NOMO-1 treated with DMSO at 0.1 percent for 48 hours (cell line): ENCODE results near the gene SDE2.
"Not testable (repeated sequence)": the region's sequence is repeated elsewhere in the genome, so short reads cannot be mapped to it uniquely, and the experiment has no call there.

ENCODE experiments used
- DNase-seq: peaks from one replicate; lab custom pipeline; 2025; ENCODE audit not compliant: unreplicated experiment; lab: John Stamatoyannopoulos, UW

SDE2 gene

GRCh38 chr1:225979421-225979820 lies 19.7 kb downstream of the SDE2 start:
- DNase-seq: no peak

GRCh38 chr1:225977937-225978748 lies 21.0 kb downstream of the SDE2 start:
- DNase-seq: no peak

GRCh38 chr1:225975146-225975545 lies 24.0 kb downstream of the SDE2 start:
- DNase-seq: not testable (repeated sequence)

- no peak for DNase-seq
Observed at GRCh38 chr1:225974454-225974853, 24.7 kb downstream of the SDE2 start.

- no peak for DNase-seq
Observed at GRCh38 chr1:225973158-225973557, 26.0 kb downstream of the SDE2 start.

GRCh38 chr1:225972344-225973152 lies 26.6 kb downstream of the SDE2 start:
- no peak for DNase-seq

GRCh38 chr1:225970592-225971157 lies 28.5 kb downstream of the SDE2 start:
- not testable (repeated sequence) for DNase-seq

- not testable (repeated sequence) for DNase-seq
Observed at GRCh38 chr1:225969751-225970150, 29.4 kb downstream of the SDE2 start.

- DNase-seq: no peak
Observed at GRCh38 chr1:225965231-225965630, 33.9 kb downstream of the SDE2 start.

- DNase-seq: no peak
Observed at GRCh38 chr1:225963735-225964530, 35.2 kb downstream of the SDE2 start.

- DNase-seq: peak; percentile 21
Observed at GRCh38 chr1:225962440-225962975, 36.6 kb downstream of the SDE2 start.

GRCh38 chr1:225961659-225962439 lies 37.3 kb downstream of the SDE2 start:
- DNase-seq: no peak

- no peak for DNase-seq
Observed at GRCh38 chr1:225958041-225958440, 41.1 kb downstream of the SDE2 start.

- DNase-seq: no peak
Observed at GRCh38 chr1:225954753-225955152, 44.4 kb downstream of the SDE2 start.

- DNase-seq: no peak
Observed at GRCh38 chr1:225953315-225953714, 45.8 kb downstream of the SDE2 start.

GRCh38 chr1:225950905-225951497 lies 48.1 kb downstream of the SDE2 start:
- DNase-seq: peak; percentile 18

GRCh38 chr1:225949041-225949440 lies 50.1 kb downstream of the SDE2 start:
- DNase-seq: no peak

GRCh38 chr1:225946803-225947202 lies 52.3 kb downstream of the SDE2 start:
- no peak for DNase-seq

GRCh38 chr1:225946082-225946620 lies 53.0 kb downstream of the SDE2 start:
- DNase-seq: no peak
